D341Med (cell line): ENCODE measurements around the gene SIPA1L3.

Experiments
- DNase-seq: peaks from one replicate; pipeline ENCODE4 v3.0.0; 2012; ENCODE audit warnings: low spot score

The SIPA1L3 gene

GRCh38 chr19:37950471-37951175 is 43.6 kb downstream of the SIPA1L3 start:
- no peak for DNase-seq

- no peak for DNase-seq
Observed at GRCh38 chr19:37951816-37952210, 44.8 kb downstream of the SIPA1L3 start.

- DNase-seq: no peak
Observed at GRCh38 chr19:37953171-37953917, 46.3 kb downstream of the SIPA1L3 start.

GRCh38 chr19:37953918-37954303 is 46.9 kb downstream of the SIPA1L3 start:
- no peak for DNase-seq

GRCh38 chr19:37954421-37954874 is 47.4 kb downstream of the SIPA1L3 start:
- DNase-seq: no peak

GRCh38 chr19:37955986-37956385 is 49.0 kb downstream of the SIPA1L3 start:
- DNase-seq: no peak

- no peak for DNase-seq
Observed at GRCh38 chr19:37957176-37957575, 50.2 kb downstream of the SIPA1L3 start.

- no peak for DNase-seq
Observed at GRCh38 chr19:37959665-37960114, 52.7 kb downstream of the SIPA1L3 start.

- no peak for DNase-seq
Observed at GRCh38 chr19:37961198-37961597, 54.2 kb downstream of the SIPA1L3 start.

- DNase-seq: no peak
Observed at GRCh38 chr19:37963190-37963936, 56.4 kb downstream of the SIPA1L3 start.

GRCh38 chr19:37964109-37964508 is 57.1 kb downstream of the SIPA1L3 start:
- DNase-seq: no peak

GRCh38 chr19:37966211-37966661 is 59.2 kb downstream of the SIPA1L3 start:
- DNase-seq: no peak

- no peak for DNase-seq
Observed at GRCh38 chr19:37966662-37967231, 59.7 kb downstream of the SIPA1L3 start.

GRCh38 chr19:37969695-37970094 is 62.7 kb downstream of the SIPA1L3 start:
- no peak for DNase-seq

GRCh38 chr19:37970699-37971098 is 63.7 kb downstream of the SIPA1L3 start:
- DNase-seq: no peak

GRCh38 chr19:37972803-37973202 is 65.8 kb downstream of the SIPA1L3 start:
- DNase-seq: no peak

GRCh38 chr19:37973666-37974065 is 66.7 kb downstream of the SIPA1L3 start:
- DNase-seq: no peak

GRCh38 chr19:37975071-37975470 is 68.1 kb downstream of the SIPA1L3 start:
- no peak for DNase-seq

GRCh38 chr19:37975596-37976515 is 68.8 kb downstream of the SIPA1L3 start:
- DNase-seq: no peak

- DNase-seq: no peak
Observed at GRCh38 chr19:37977391-37977790, 70.4 kb downstream of the SIPA1L3 start.

GRCh38 chr19:37977992-37978391 is 71.0 kb downstream of the SIPA1L3 start:
- no peak for DNase-seq
